Thyroid gland (tissue), 4 donors: ENCODE measurements around the gene PLS3.

ENCODE experiments used
- POLR2A ChIP-seq, 2 donors: fragments of 450-650 bp; IDR thresholded peaks; one replicate each; pipeline ENCODE4 v1.6.1; 2017; ENCODE audit warnings: antibody characterized with exemption in 2 of 2, mild to moderate bottlenecking in 2 of 2, moderate library complexity in 1 of 2
- TF ChIP-seq, protein P1 (sequence below), 6 experiments: fragments of 200-600 bp in 3 of 6; fragments of 450-650 bp in 3 of 6; sonication (generic) in 3 of 6; IDR thresholded peaks; one replicate each; pipeline ENCODE4 v1.5.1; 2016 to 2019; ENCODE audit warnings: antibody characterized with exemption in 6 of 6, mild to moderate bottlenecking in 2 of 6, inconsistent platforms in 1 of 6, moderate library complexity in 1 of 6

DNA sequence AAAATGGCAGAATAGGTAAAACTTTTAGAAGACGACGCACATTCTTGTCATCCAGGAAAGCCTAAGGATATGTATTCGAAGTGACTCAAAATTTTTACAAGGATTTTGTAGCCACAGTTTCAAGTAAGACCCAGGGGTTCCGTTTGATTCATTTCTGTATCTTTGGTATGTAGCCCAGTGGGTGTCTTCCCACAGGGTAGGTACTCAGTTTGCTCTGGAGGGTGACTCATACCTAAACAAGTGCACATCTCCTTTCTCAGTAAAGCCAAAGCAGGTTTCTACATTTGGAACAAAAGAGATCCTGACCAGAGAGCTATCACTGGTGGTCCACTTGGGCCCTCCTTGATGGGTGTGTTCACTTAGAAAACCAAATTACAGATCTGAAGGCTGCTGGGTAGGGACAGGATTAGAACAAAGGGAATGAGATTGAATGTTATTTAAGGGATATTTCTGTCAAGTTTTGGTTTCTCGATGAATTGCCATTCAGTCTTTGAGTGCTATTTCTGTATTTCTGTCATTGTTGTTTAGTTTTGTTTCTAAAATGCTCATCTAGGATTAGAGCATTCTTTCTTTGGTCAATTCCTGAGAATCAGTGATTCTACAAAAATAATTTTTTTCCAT, 56.1 kb downstream of the PLS3 start:
- TF ChIP-seq, protein P1, sequence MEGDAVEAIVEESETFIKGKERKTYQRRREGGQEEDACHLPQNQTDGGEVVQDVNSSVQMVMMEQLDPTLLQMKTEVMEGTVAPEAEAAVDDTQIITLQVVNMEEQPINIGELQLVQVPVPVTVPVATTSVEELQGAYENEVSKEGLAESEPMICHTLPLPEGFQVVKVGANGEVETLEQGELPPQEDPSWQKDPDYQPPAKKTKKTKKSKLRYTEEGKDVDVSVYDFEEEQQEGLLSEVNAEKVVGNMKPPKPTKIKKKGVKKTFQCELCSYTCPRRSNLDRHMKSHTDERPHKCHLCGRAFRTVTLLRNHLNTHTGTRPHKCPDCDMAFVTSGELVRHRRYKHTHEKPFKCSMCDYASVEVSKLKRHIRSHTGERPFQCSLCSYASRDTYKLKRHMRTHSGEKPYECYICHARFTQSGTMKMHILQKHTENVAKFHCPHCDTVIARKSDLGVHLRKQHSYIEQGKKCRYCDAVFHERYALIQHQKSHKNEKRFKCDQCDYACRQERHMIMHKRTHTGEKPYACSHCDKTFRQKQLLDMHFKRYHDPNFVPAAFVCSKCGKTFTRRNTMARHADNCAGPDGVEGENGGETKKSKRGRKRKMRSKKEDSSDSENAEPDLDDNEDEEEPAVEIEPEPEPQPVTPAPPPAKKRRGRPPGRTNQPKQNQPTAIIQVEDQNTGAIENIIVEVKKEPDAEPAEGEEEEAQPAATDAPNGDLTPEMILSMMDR (IDR thresholded peaks at IDR 0.05), result no peak
- no peak for TF ChIP-seq POLR2A (IDR thresholded peaks at IDR 0.05)
